NCI-H1048 (cell line): ENCODE measurements around the gene PANX2.
"Not testable (repeated sequence)": the region's sequence is repeated elsewhere in the genome, so short reads cannot be mapped to it uniquely, and the experiment has no call there.

Experiments used
- DNase-seq: peaks from one replicate; lab custom pipeline; 2025; lab: John Stamatoyannopoulos, UW

The PANX2 gene

GRCh38 chr22:50148166-50148500, 22.4 kb upstream of the PANX2 start:
- no peak for DNase-seq

GRCh38 chr22:50148991-50149721, 21.4 kb upstream of the PANX2 start:
- DNase-seq = no peak

GRCh38 chr22:50150161-50151129, 20.1 kb upstream of the PANX2 start:
- no peak for DNase-seq

- no peak for DNase-seq
Observed at GRCh38 chr22:50151571-50152537, 18.7 kb upstream of the PANX2 start.

- DNase-seq = no peak
Observed at GRCh38 chr22:50153056-50153755, 17.3 kb upstream of the PANX2 start.

GRCh38 chr22:50153756-50154140, 16.8 kb upstream of the PANX2 start:
- no peak for DNase-seq

GRCh38 chr22:50157709-50158375, 12.7 kb upstream of the PANX2 start:
- no peak for DNase-seq

GRCh38 chr22:50160947-50161346, 9.6 kb upstream of the PANX2 start:
- no peak for DNase-seq

GRCh38 chr22:50161508-50162390, 8.8 kb upstream of the PANX2 start:
- DNase-seq = no peak

GRCh38 chr22:50162391-50162956, 8.1 kb upstream of the PANX2 start:
- DNase-seq = no peak

GRCh38 chr22:50165436-50166123, 5.0 kb upstream of the PANX2 start:
- no peak for DNase-seq

GRCh38 chr22:50167689-50168489, 2.6 kb upstream of the PANX2 start:
- no peak for DNase-seq

- not testable (repeated sequence) for DNase-seq
Observed at GRCh38 chr22:50168490-50169180, 1.9 kb upstream of the PANX2 start.

GRCh38 chr22:50169181-50169759, 1.3 kb upstream of the PANX2 start:
- DNase-seq = no peak

GRCh38 chr22:50169774-50170341, 673 bp upstream of the PANX2 start:
- no peak for DNase-seq

- DNase-seq = no peak
Observed at GRCh38 chr22:50171319-50171964, 911 bp downstream of the PANX2 start.
